ENCODE measurements around the gene ANXA6.

DNA sequence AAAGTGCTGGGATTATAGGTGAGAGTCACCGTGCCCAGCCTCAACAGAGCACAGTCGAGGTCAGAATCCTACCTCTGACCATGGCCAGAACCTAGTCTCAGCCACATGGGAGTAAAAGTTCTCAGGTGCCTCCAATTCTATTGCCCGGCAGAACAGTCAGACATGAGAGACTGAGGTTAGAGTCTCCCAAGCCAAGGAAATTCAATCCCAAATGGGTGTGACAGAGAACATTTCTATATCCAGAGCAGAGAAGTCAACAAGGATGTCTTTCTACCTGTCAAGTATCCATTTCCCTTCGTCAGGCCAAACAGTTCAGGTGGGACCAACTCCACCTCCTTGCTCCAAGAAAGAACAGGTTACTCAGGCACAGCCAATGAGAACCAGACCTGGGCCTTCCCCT is 10.5 kb downstream of the ANXA6 start:
- TF ChIP-seq POLR2A (IDR thresholded peaks at IDR 0.05; ENCODE audit: low read length) (no peak), GATA1 (IDR thresholded peaks at IDR 0.05; ENCODE audit: low read depth, low read length) (no peak)
